Measurements from ENCODE around the gene CCDC14.

- TF ChIP-seq CTCF (IDR thresholded peaks at IDR 0.05) (no peak), POLR2A (IDR thresholded peaks at IDR 0.05) (no peak)
Measured at GRCh38 chr3:123997543-123997942, 36.5 kb upstream of the CCDC14 start.
